H9 (cell line): Measurements from ENCODE around the gene CD47. TPM values are rescaled to one million over a fixed set of nuclear protein-coding genes. Genes with fewer than 3 reads are reported as not detected.

Experiments used
- DNase-seq: peaks from one replicate; pipeline ENCODE4 v3.0.0-alpha.2; 2017
- H2AFZ ChIP-seq: one replicate; pipeline ENCODE4 v1.6.1; 2013; ENCODE audit warnings: mild to moderate bottlenecking, low read length, control low read depth, moderate library complexity
- H2AK5ac ChIP-seq: 2 replicates; pipeline ENCODE4 v1.6.1; 2013; ENCODE audit warnings: low read length, control low read depth, mixed read lengths; ENCODE audit not compliant: insufficient read length
- H2BK120ac ChIP-seq: one replicate; pipeline ENCODE4 v1.6.1; 2013; ENCODE audit warnings: low read depth, mild to moderate bottlenecking, low read length, control low read depth, inconsistent platforms; ENCODE audit not compliant: poor library complexity, severe bottlenecking
- H2BK12ac ChIP-seq: 2 replicates; pipeline ENCODE4 v1.6.1; 2013; ENCODE audit warnings: low read length, control low read depth, mixed read lengths, low read depth; ENCODE audit not compliant: insufficient read length
- H2BK15ac ChIP-seq: 2 replicates; pipeline ENCODE4 v1.6.1; 2013; ENCODE audit warnings: low read depth, low read length, control low read depth
- H2BK20ac ChIP-seq: one replicate; pipeline ENCODE4 v1.6.1; 2013; ENCODE audit warnings: low read depth, mild to moderate bottlenecking, low read length, control low read depth, inconsistent platforms; ENCODE audit not compliant: poor library complexity, severe bottlenecking
- H2BK5ac ChIP-seq: 2 replicates; pipeline ENCODE4 v1.6.1; 2013; ENCODE audit warnings: low read length, control low read depth, mixed read lengths; ENCODE audit not compliant: insufficient read length
- H3K14ac ChIP-seq: 2 replicates; pipeline ENCODE4 v1.6.1; 2013; ENCODE audit warnings: low read length, control low read depth; ENCODE audit not compliant: insufficient read depth
- H3K18ac ChIP-seq: 2 replicates; pipeline ENCODE4 v1.6.1; 2013; ENCODE audit warnings: low read depth, mild to moderate bottlenecking, mixed read lengths, low read length, control low read depth; ENCODE audit not compliant: insufficient read length
- H3K23ac ChIP-seq: 2 replicates; pipeline ENCODE4 v1.6.1; 2013; ENCODE audit warnings: low read length, control low read depth, mixed read lengths, low read depth; ENCODE audit not compliant: insufficient read length
- H3K23me2 ChIP-seq: 2 replicates; pipeline ENCODE4 v1.6.1; 2013; ENCODE audit warnings: low read depth, mild to moderate bottlenecking, mixed read lengths, low read length, control low read depth; ENCODE audit not compliant: insufficient read length, poor library complexity, severe bottlenecking
- H3K27ac ChIP-seq: 2 replicates; pipeline ENCODE4 v1.5.1; 2013; ENCODE audit warnings: low read length, control low read depth, mixed read lengths, low read depth; ENCODE audit not compliant: insufficient read length
- H3K27me3 ChIP-seq: 2 replicates; pipeline ENCODE4 v1.6.1; 2013; ENCODE audit warnings: low read length, control low read depth, inconsistent platforms; ENCODE audit not compliant: insufficient read depth
- H3K4ac ChIP-seq: 2 replicates; pipeline ENCODE4 v1.6.1; 2013; ENCODE audit warnings: low read depth, mild to moderate bottlenecking, control low read depth, inconsistent platforms, low read length, moderate library complexity
- H3K4me1 ChIP-seq: 2 replicates; pipeline ENCODE4 v1.6.1; 2013; ENCODE audit warnings: low read length, control low read depth, inconsistent platforms; ENCODE audit not compliant: insufficient read depth
- H3K4me2 ChIP-seq: 2 replicates; pipeline ENCODE4 v1.6.1; 2013; ENCODE audit warnings: low read length, control low read depth, mixed read lengths; ENCODE audit not compliant: insufficient read length, insufficient read depth
- H3K56ac ChIP-seq: 2 replicates; pipeline ENCODE4 v1.6.1; 2013; ENCODE audit warnings: low read depth, mild to moderate bottlenecking, mixed read lengths, low read length, control low read depth; ENCODE audit not compliant: insufficient read length
- H3K79me1 ChIP-seq: 2 replicates; pipeline ENCODE4 v1.6.1; 2013; ENCODE audit warnings: low read depth, mild to moderate bottlenecking, moderate library complexity, low read length, control low read depth, inconsistent platforms; ENCODE audit not compliant: insufficient read depth, poor library complexity, severe bottlenecking
- H3K79me2 ChIP-seq: 2 replicates; pipeline ENCODE4 v1.6.1; 2013; ENCODE audit warnings: low read length, control low read depth, inconsistent platforms; ENCODE audit not compliant: insufficient read depth
- H3K9ac ChIP-seq: 2 replicates; pipeline ENCODE4 v1.6.1; 2013; ENCODE audit warnings: low read length, control low read depth, mixed read lengths; ENCODE audit not compliant: insufficient read length; ENCODE audit errors: extremely low read depth
- H3K9me3 ChIP-seq: one replicate; pipeline ENCODE4 v1.6.1; 2013; ENCODE audit warnings: low read depth, low read length, inconsistent platforms; ENCODE audit not compliant: control insufficient read depth
- H3T11ph ChIP-seq: one replicate; pipeline ENCODE4 v1.6.1; 2013; ENCODE audit warnings: mild to moderate bottlenecking, low read length, control low read depth, inconsistent platforms
- H4K20me1 ChIP-seq: one replicate; pipeline ENCODE4 v1.6.1; 2013; ENCODE audit not compliant: control insufficient read depth, insufficient read length, insufficient read depth
- H4K5ac ChIP-seq: 2 replicates; pipeline ENCODE4 v1.6.1; 2013; ENCODE audit warnings: low read depth, mild to moderate bottlenecking, mixed read lengths, low read length, control low read depth; ENCODE audit not compliant: insufficient read length
- H4K8ac ChIP-seq: replicated peaks from 2 replicates; pipeline ENCODE4 v1.6.1; 2013; ENCODE audit warnings: low read length, control low read depth, mixed read lengths, low read depth; ENCODE audit not compliant: insufficient read length
- H4K91ac ChIP-seq: 2 replicates; pipeline ENCODE4 v1.6.1; 2013; ENCODE audit warnings: low read depth, mild to moderate bottlenecking, moderate library complexity, mixed read lengths, low read length, control low read depth; ENCODE audit not compliant: insufficient read length
- H3K27ac Mint-ChIP-seq, 3 experiments: 2 replicates in 2 of 3; 3 replicates in 1 of 3; pipeline ENCODE4 v1.8.0; 2020 to 2021; ENCODE audit warnings: mixed read lengths in 3 of 3, mild to moderate bottlenecking in 1 of 3, moderate library complexity in 1 of 3
- H3K27me3 Mint-ChIP-seq: 2 replicates; pipeline ENCODE4 v1.8.0; 2021; ENCODE audit warnings: low read depth, mild to moderate bottlenecking, moderate library complexity, mixed read lengths
- H3K36me3 Mint-ChIP-seq, 3 experiments: 2 replicates in 2 of 3; 3 replicates in 1 of 3; pipeline ENCODE4 v1.8.0; 2020 to 2021; ENCODE audit warnings: low read depth in 3 of 3, mixed read lengths in 3 of 3; ENCODE audit not compliant: insufficient read depth in 1 of 3
- H3K4me1 Mint-ChIP-seq, 2 experiments: 2 replicates each; pipeline ENCODE4 v1.8.0; 2020; ENCODE audit warnings: mixed read lengths in 2 of 2
- H3K4me3 Mint-ChIP-seq, 2 experiments: 2 replicates in 1 of 2; 3 replicates in 1 of 2; pipeline ENCODE4 v1.8.0; 2020 to 2021; ENCODE audit warnings: mild to moderate bottlenecking in 2 of 2, mixed read lengths in 2 of 2, moderate library complexity in 1 of 2
- H3K9me3 Mint-ChIP-seq, 2 experiments: 2 replicates in 1 of 2; 3 replicates in 1 of 2; pipeline ENCODE4 v1.8.0; 2020; ENCODE audit warnings: mild to moderate bottlenecking in 2 of 2, mixed read lengths in 2 of 2, moderate library complexity in 1 of 2
- CTCF ChIP-seq: fragments of 200-600 bp; sonication (generic); conservative IDR thresholded peaks from 3 replicates; pipeline ENCODE4 v1.8.0; 2021; ENCODE audit warnings: antibody characterized with exemption, mild to moderate bottlenecking
- WGBS: extraction: QIAGEN DNeasy Blood & Tissue Kit; methylation state at CpG from one replicate; pipeline ENCODE4 v1.1.7; 2013; ENCODE audit warnings: missing lambda C conversion rate, low lambda C conversion rate, mixed read lengths; ENCODE audit not compliant: insufficient read length; ENCODE audit errors: extremely low coverage; 5-methylcytosine and 5-hydroxymethylcytosine counted together
- total RNA-seq: library from RNA; stranded (reverse); gene quantifications from 2 replicates; pipeline ENCODE4 v1.2.1, GENCODE V29; 2021

CD47 gene
- total RNA-seq, 1 experiment from 2014 or later, result 15.4 TPM

GRCh38 chr3:108102420-108103039 is 11.7 kb upstream of the CD47 start:
- Mint-ChIP-seq H3K36me3 (no peaks in the 10 kb centered on the region), H3K27me3 (peaks cover 1% of the 10 kb centered on the region), H3K9me3 (no peaks in the 10 kb centered on the region), H3K4me1 (peaks cover 3 to 8% of the 10 kb centered on the region in 2 experiments; a peak in 3 of 4 replicates), H3K27ac (no peak overlapping the region; a peak in 1 of 7 replicates), H3K4me3 (no peak overlapping the region)
- Histone ChIP-seq H4K20me1 (no peaks in the 10 kb centered on the region), H2BK20ac (no peak overlapping the region), H3K14ac (no peak overlapping the region), H2BK12ac (no peak overlapping the region), H3T11ph (no peak overlapping the region), H3K9ac (no peak overlapping the region), H4K8ac (no peak overlapping the region), H3K56ac (no peak overlapping the region), H2AK5ac (no peak overlapping the region), H4K91ac (no peak overlapping the region), H2AFZ (no peak overlapping the region), H3K23ac (no peak overlapping the region), H3K4ac (no peak overlapping the region), H3K27ac (no peak overlapping the region), H3K4me2 (no peak overlapping the region), H3K9me3 (no peaks in the 10 kb centered on the region), H2BK5ac (no peak overlapping the region), H3K79me2 (no peaks in the 10 kb centered on the region), H3K79me1 (no peaks in the 10 kb centered on the region), H2BK120ac (no peak overlapping the region), H3K18ac (no peak overlapping the region), H3K4me1 (no peaks in the 10 kb centered on the region), H4K5ac (no peak overlapping the region), H3K23me2 (no peaks in the 10 kb centered on the region), H2BK15ac (no peak overlapping the region), H3K27me3 (no peaks in the 10 kb centered on the region)
- DNase-seq, result no peak
- WGBS, result no CpG with 5 or more reads among the region's 8 CpGs
- TF ChIP-seq CTCF, result no peak
